ENCODE data around the gene SF3A2. TPM values are rescaled to one million over a fixed set of nuclear protein-coding genes. Genes with fewer than 3 reads are reported as not detected.
"Not testable (repeated sequence)": the region's sequence is repeated elsewhere in the genome, so short reads cannot be mapped to it uniquely, and the experiment has no call there.

SF3A2 gene
- total RNA-seq, 2 experiments from 2014 or later: 123 to 134 TPM

GRCh38 chr19:2275588-2276428, 39.2 kb downstream of the SF3A2 start:
- Mint-ChIP-seq H3K27ac (no peak overlapping the region), H3K9me3 (no peaks in the 10 kb centered on the region), H3K36me3 (peaks cover 25% of the 10 kb centered on the region), H3K27me3 (no peaks in the 10 kb centered on the region), H3K4me3 (no peak overlapping the region), H3K4me1 (ENCODE audit: low read depth) (peaks cover 25% of the 10 kb centered on the region)
- POLR2A ChIA-PET: no interaction called here
- intact Hi-C loops (cut with micrococcal nuclease): loop anchor here (5.0 to 10.0 kb wide), 2 partner anchors 241 to 346 kb away; no protein-coding TSS in a partner anchor
- CTCF ChIA-PET: interaction anchor here (0.5 to 4.6 kb wide), 7 partner anchors 13 to 335 kb away, joined by 3 to 33 read pairs (median 6); partner anchors contain the start of gene PLEKHJ1
- no peak for DNase-seq

GRCh38 chr19:2276429-2276986, 39.9 kb downstream of the SF3A2 start:
- no peak overlapping the region for H3K27ac Mint-ChIP-seq
- no peaks in the 10 kb centered on the region for H3K9me3 Mint-ChIP-seq
- H3K36me3 Mint-ChIP-seq: peaks cover 21% of the 10 kb centered on the region
- H3K27me3 Mint-ChIP-seq: no peaks in the 10 kb centered on the region
- no peak for DNase-seq
- H3K4me3 Mint-ChIP-seq: no peak overlapping the region
- peaks cover 24% of the 10 kb centered on the region for H3K4me1 Mint-ChIP-seq (ENCODE audit: low read depth)
- intact Hi-C loops (cut with micrococcal nuclease): loop anchor here (5.0 to 10.0 kb wide), 2 partner anchors 242 to 346 kb away; no protein-coding TSS in a partner anchor
- ChIA-PET CTCF (interaction anchor here (0.5 to 1.5 kb wide), 4 partner anchors 14 to 334 kb away, joined by 3 read pairs; no protein-coding TSS in a partner anchor), POLR2A (interaction anchor here (0.6 kb wide), 1 partner anchor 18 kb away, joined by 5 read pairs; no protein-coding TSS in a partner anchor)

- intact Hi-C loops (cut with micrococcal nuclease): loop anchor here (5.0 to 10.0 kb wide), 2 partner anchors 242 to 345 kb away; no protein-coding TSS in a partner anchor
- Mint-ChIP-seq H3K27ac (no peak overlapping the region), H3K4me1 (ENCODE audit: low read depth) (peaks cover 26% of the 10 kb centered on the region), H3K4me3 (no peak overlapping the region), H3K36me3 (peaks cover 17% of the 10 kb centered on the region), H3K9me3 (no peaks in the 10 kb centered on the region), H3K27me3 (no peaks in the 10 kb centered on the region)
- no peak for DNase-seq
- ChIA-PET CTCF (interaction anchor here (0.6 to 0.7 kb wide), 2 partner anchors 14 to 87 kb away, joined by 3 read pairs; no protein-coding TSS in a partner anchor), POLR2A (interaction anchor here (0.6 kb wide), 1 partner anchor 19 kb away, joined by 5 read pairs; no protein-coding TSS in a partner anchor)
Observed at GRCh38 chr19:2277138-2277537, 40.5 kb downstream of the SF3A2 start.

DNA sequence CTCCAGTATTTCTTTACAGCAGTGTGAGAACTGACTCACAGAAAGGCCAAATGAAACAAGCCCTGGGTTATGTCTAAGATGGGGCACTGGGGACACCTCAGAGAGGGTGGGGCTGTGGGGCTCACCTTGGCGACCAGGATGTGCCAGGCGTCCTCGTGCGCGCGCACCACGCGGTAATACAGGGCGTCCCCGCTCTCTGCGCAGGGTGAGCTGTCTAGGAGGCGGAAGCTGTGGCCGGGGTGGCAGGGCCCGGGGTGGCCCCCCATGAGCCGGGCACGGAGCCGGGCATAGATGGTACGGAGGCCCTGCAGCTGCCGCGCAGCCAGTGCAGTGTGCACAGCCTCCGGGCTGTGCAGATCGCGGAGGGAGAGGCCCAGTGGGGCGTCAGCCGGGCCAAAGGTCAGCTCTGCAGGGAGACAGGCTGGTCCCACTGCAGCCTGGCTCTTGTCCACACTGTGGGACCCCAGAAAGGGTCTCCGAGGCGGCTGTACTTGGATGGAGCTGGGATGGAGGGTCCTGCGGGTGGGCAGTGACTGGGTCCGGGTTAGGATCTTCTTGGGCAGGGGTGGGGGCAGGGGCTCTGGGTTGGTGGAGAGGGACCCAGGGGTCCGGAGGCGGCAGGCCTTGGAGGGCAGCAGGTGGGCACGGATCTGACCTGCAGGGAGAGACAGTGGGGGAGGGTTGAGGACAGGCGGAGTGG, 42.0 kb downstream of the SF3A2 start:
- peaks cover 27% of the 10 kb centered on the region for H3K4me1 Mint-ChIP-seq (ENCODE audit: low read depth)
- H3K27ac Mint-ChIP-seq: no peak overlapping the region
- peaks cover 8% of the 10 kb centered on the region for H3K36me3 Mint-ChIP-seq
- H3K4me3 Mint-ChIP-seq: no peak overlapping the region
- POLR2A ChIA-PET: interaction anchor here (0.5 kb wide), 1 partner anchor 77 kb away, joined by 3 read pairs; no protein-coding TSS in a partner anchor
- intact Hi-C loops (cut with micrococcal nuclease): loop anchor here (5.0 to 10.0 kb wide), 2 partner anchors 244 to 344 kb away; no protein-coding TSS in a partner anchor
- no peaks in the 10 kb centered on the region for H3K27me3 Mint-ChIP-seq
- CTCF ChIA-PET: no interaction called here
- no peaks in the 10 kb centered on the region for H3K9me3 Mint-ChIP-seq
- no peak for DNase-seq

DNA sequence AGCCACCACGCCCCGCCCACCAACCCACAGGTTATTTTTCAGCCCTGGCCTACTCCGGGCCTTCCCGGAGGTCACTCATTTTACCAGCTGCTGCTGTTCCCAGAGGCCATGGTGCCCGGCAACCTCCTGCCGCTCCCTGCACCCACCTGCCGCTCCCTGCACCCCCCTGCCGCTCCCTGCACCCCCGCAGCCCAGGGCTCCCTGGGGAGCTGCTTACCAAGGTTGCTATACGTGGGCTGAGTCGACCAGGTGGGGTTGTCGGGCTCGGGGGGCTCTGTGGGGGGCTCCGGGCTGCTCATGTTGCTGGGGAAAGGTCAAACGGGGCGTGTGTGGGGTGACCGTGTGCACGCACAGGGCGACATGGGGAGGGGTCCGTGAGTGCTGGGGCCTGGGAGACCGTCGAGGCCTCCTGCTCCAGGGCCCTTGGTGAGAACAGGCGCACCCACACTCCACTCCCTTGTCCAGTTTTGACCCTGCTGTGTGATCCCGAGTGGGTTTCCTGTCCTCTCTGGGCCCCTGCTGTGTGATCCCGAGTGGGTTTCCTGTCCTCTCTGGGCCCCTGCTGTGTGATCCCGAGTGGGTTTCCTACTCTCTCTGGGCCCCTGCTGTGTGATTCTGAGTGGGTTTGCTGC, 44.1 kb downstream of the SF3A2 start:
- intact Hi-C loops (cut with micrococcal nuclease): no loop called here
- DNase-seq: no peak
- H3K27ac Mint-ChIP-seq: no peak overlapping the region
- POLR2A ChIA-PET: no interaction called here
- H3K4me3 Mint-ChIP-seq: no peak overlapping the region
- no peaks in the 10 kb centered on the region for H3K36me3 Mint-ChIP-seq
- CTCF ChIA-PET: no interaction called here
- peaks cover 15% of the 10 kb centered on the region for H3K4me1 Mint-ChIP-seq (ENCODE audit: low read depth)
- H3K27me3 Mint-ChIP-seq: no peaks in the 10 kb centered on the region
- no peaks in the 10 kb centered on the region for H3K9me3 Mint-ChIP-seq

GRCh38 chr19:2281265-2282061, 44.8 kb downstream of the SF3A2 start:
- intact Hi-C loops (cut with micrococcal nuclease); H3K27ac Mint-ChIP-seq; DNase-seq; H3K27me3 Mint-ChIP-seq; POLR2A ChIA-PET; CTCF ChIA-PET; H3K9me3 Mint-ChIP-seq; H3K36me3 Mint-ChIP-seq: not testable (repeated sequence)
- peak overlapping the region; percentile 32 for H3K4me3 Mint-ChIP-seq
- H3K4me1 Mint-ChIP-seq (ENCODE audit: low read depth): peaks cover 15% of the 10 kb centered on the region

DNA sequence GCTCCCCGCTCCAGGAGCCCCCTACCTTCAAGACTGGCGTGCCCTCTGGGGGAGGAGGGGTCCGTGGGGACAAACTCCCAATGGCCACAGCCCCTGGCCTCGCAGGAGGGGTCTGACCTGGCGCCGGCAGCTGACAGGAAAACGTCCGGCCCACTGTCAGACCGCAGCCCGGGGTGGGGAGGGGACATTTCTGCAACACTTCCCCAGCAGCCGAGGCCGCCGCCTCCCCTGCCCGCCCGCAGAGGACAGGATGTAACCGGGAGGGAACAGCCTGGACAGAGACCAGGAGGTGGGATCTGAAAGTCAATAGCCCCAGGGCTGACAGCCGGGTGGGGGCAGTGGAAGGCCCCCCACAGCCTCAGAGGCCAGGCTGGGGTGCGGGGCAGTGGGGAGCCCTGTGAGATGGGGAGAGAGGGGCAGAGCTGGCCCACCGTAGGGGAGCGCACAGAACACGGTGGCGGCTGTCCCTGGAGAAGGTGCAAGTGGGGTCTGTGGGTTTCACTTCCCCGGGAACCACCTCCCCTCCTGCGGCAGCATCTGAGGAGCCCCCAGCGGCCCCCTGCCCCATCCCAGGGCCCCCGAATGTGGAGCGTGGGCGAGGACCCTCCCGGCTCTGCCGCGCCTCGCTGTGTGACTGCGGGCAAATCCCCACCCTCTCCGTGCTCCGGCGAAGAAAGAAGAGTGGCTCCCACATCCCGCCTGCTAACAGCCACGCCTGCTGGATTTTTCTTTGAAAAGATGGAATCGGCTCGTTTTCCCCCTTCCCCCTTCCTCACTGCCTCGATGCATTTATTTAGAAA, 45.6 kb downstream of the SF3A2 start, which contains the start of gene PEAK3:
TSS of gene PEAK3 (minus strand) at position 114 of the 800 bp plus-strand sequence. CDS start 1,244 bp downstream, outside the sequence.
- Mint-ChIP-seq H3K36me3 (no peaks in the 10 kb centered on the region), H3K27me3 (no peaks in the 10 kb centered on the region), H3K27ac (no peak within 1 kb of the TSS), H3K4me3 (peak within 1 kb of the TSS; percentile 32), H3K4me1 (ENCODE audit: low read depth) (peaks cover 15% of the 10 kb centered on the region), H3K9me3 (no peaks in the 10 kb centered on the region)
- intact Hi-C loops (cut with micrococcal nuclease): no loop called here
- DNase-seq: peak; percentile 61
- POLR2A ChIA-PET: no interaction called here
- CTCF ChIA-PET: interaction anchor here (1.2 kb wide), 1 partner anchor 329 kb away, joined by 4 read pairs; no protein-coding TSS in a partner anchor

DNA sequence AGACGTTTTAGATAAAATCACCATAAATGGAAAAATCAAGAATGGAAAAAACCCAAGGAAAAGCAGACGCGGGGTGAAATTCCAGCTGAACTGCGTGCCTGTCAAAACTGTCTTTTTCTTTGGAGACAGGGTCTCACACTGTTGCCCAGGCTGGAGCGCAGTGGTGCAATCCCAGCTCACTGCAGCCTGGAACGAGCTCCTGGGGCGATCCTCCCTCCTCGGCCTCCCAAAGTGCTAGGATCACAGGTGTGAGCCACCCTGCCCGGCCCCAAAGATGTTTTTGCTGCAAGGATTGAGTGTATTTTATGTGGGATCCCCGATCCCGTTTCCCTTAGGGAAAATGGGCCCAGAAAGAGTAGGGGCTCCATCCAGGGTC, 46.2 kb downstream of the SF3A2 start:
- H3K27ac Mint-ChIP-seq: no peak overlapping the region
- intact Hi-C loops (cut with micrococcal nuclease): no loop called here
- H3K9me3 Mint-ChIP-seq: no peaks in the 10 kb centered on the region
- CTCF ChIA-PET: interaction anchor here (1.2 kb wide), 1 partner anchor 328 kb away, joined by 4 read pairs; no protein-coding TSS in a partner anchor
- H3K4me1 Mint-ChIP-seq (ENCODE audit: low read depth): peaks cover 15% of the 10 kb centered on the region
- DNase-seq: no peak
- no peaks in the 10 kb centered on the region for H3K27me3 Mint-ChIP-seq
- POLR2A ChIA-PET: no interaction called here
- H3K36me3 Mint-ChIP-seq: no peaks in the 10 kb centered on the region
- H3K4me3 Mint-ChIP-seq: no peak overlapping the region

- H3K4me3 Mint-ChIP-seq: no peak overlapping the region
- intact Hi-C loops (cut with micrococcal nuclease): no loop called here
- peaks cover 3% of the 10 kb centered on the region for H3K27me3 Mint-ChIP-seq
- ChIA-PET CTCF (no interaction called here), POLR2A (no interaction called here)
- H3K27ac Mint-ChIP-seq: no peak overlapping the region
- H3K4me1 Mint-ChIP-seq (ENCODE audit: low read depth): peaks cover 21% of the 10 kb centered on the region
- H3K9me3 Mint-ChIP-seq: no peaks in the 10 kb centered on the region
- no peaks in the 10 kb centered on the region for H3K36me3 Mint-ChIP-seq
- no peak for DNase-seq
Observed at GRCh38 chr19:2283835-2284507, 47.3 kb downstream of the SF3A2 start.
